K562 (cell line): Measurements from ENCODE around the gene HNRNPU. TPM values are rescaled to one million over a fixed set of nuclear protein-coding genes. Genes with fewer than 3 reads are reported as not detected.

Experiments used
- CHD4 ChIP-seq: fragments of 200-600 bp; sonication (generic); IDR thresholded peaks from 3 replicates; pipeline ENCODE4 v1.6.1; 2012; ENCODE audit warnings: low read depth, mild to moderate bottlenecking, mixed read lengths, low read length, inconsistent platforms; ENCODE audit not compliant: insufficient read depth, insufficient replicate concordance, poor library complexity, severe bottlenecking
- HNRNPL ChIP-seq: fragments of 200-400 bp; formaldehyde crosslinking; IDR thresholded peaks from 2 replicates; pipeline ENCODE4 v1.6.1; 2017; ENCODE audit warnings: low read depth, mild to moderate bottlenecking, low read length
- POLR3G ChIP-seq: IDR thresholded peaks from 2 replicates; pipeline ENCODE4 v1.6.1; 2011; ENCODE audit not compliant: insufficient read length, insufficient replicate concordance; ENCODE audit errors: extremely low read depth
- ZNF79 ChIP-seq: fragments of 250-450 bp; sonication (Bioruptor Pico); IDR thresholded peaks from 2 replicates; pipeline ENCODE4 v1.4.0; 2020; ENCODE audit warnings: low read depth, mild to moderate bottlenecking, moderate library complexity
- polyA plus RNA-seq, 8 experiments: library from polyadenylated mRNA; depleted of rRNA in 4 of 8; stranded (reverse) in 5 of 8; unstranded in 3 of 8; fragments of >200 nt; fragmentation: Nextera tagmentation in 2 of 8; fragmentation: Illumina TruSeq in 1 of 8; extraction: Ambion mirVana in 2 of 8; extraction: Trizol in 1 of 8; gene quantifications; 2 replicates each; pipeline versions ENCODE4 v1.2.1 to v1.2.3, GENCODE V29; 2011 to 2014; ENCODE audit warnings: inconsistent platforms in 1 of 8, missing spikeins in 1 of 8
- total RNA-seq, 7 experiments: library from RNA; depleted of rRNA in 6 of 7; stranded (reverse); fragments of >200 nt in 6 of 7; fragmentation: Illumina TruSeq in 2 of 7; extraction: Trizol in 2 of 7; gene quantifications; 2 replicates each; pipeline versions ENCODE4 v1.2.1 to v1.2.3, GENCODE V29; 2011 to 2021; ENCODE audit warnings: low replicate concordance in 1 of 7
- TF ChIP-seq, protein P1 (sequence below): fragments of 250-450 bp; sonication (Bioruptor Pico); IDR thresholded peaks from 2 replicates; pipeline ENCODE4 v1.5.0; 2021; ENCODE audit warnings: mild to moderate bottlenecking, borderline replicate concordance
- TF ChIP-seq, protein P2 (sequence below): fragments of 450-650 bp; IDR thresholded peaks from 2 replicates; pipeline ENCODE4 v1.6.1; 2018; ENCODE audit warnings: mild to moderate bottlenecking, low read depth; ENCODE audit not compliant: partially characterized antibody
- TF ChIP-seq, protein P3 (sequence below): sonication (generic); IDR thresholded peaks from 2 replicates; pipeline ENCODE4 v1.6.1; 2016
- TF ChIP-seq, protein P4 (sequence below), 2 experiments: fragments of 450-650 bp in 1 of 2; IDR thresholded peaks; 2 replicates each; pipeline ENCODE4 v1.6.1; 2011 to 2017; ENCODE audit warnings: low read depth in 2 of 2, antibody characterized with exemption in 1 of 2, borderline replicate concordance in 1 of 2, low read length in 1 of 2, mild to moderate bottlenecking in 1 of 2, mixed read lengths in 1 of 2; ENCODE audit not compliant: control insufficient read depth in 1 of 2
- TF ChIP-seq, protein P5 (sequence below): fragments of 450-650 bp; conservative IDR thresholded peaks from 2 replicates; pipeline ENCODE4 v1.6.1; 2016; ENCODE audit warnings: missing genetic modification characterization, low read depth, mild to moderate bottlenecking, control low read depth, missing compliant biosample characterization
- TF ChIP-seq, protein P6 (sequence below), 2 experiments: fragments of 450-650 bp in 1 of 2; sonication (generic) in 1 of 2; formaldehyde crosslinking in 1 of 2; IDR thresholded peaks in 1 of 2; conservative IDR thresholded peaks in 1 of 2; 2 replicates each; pipeline versions ENCODE4 v1.6.1 to v1.8.1; 2016 to 2023; ENCODE audit warnings: mild to moderate bottlenecking in 2 of 2, moderate library complexity in 2 of 2, inconsistent platforms in 1 of 2, missing genetic modification reagents in 1 of 2

The HNRNPU gene
- total and polyA plus RNA-seq, 9 of the 15 experiments (the other 6 are each of a cell fraction or from before 2014, with no cell fraction given), result 159 to 777 (median 577) TPM

DNA sequence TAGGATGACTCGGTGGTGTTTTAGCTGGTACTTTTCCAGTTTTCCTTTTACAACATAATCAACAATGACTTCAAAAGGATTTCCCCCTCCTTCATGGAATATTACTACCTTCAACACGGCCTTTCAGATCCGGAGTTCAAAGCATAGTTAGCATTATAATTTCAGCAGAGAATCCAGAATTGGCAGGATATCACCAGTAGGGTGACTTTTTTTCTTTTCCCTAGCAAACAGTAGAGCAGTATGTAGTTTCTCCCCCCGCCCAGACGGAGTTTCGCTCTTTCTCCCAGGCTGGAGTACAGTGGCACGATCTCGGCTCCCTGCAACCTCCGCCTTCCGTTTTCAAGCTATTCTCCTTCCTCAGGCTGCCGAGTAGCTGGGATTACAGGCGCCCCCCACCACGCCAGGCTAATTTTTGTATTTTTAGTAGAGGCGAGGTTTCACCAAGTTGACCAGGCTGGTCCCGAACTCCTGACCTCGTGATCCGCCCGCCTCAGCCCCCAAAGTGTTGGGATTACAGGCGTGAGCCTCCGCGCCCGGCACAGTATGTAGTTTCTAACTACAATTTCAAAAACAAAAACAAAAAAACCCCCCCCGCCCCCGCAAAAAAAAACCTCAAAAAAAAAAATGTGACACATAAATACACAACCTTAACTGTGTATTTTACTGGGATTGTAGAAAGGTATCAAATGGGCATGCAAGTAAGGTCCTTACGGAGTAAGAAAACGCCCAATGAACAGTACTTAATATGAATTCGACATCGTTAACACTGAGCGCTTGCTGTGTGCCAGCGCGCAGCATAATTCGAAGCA is 30.4 kb downstream of the HNRNPU start (continued):
- TF ChIP-seq, protein P1, sequence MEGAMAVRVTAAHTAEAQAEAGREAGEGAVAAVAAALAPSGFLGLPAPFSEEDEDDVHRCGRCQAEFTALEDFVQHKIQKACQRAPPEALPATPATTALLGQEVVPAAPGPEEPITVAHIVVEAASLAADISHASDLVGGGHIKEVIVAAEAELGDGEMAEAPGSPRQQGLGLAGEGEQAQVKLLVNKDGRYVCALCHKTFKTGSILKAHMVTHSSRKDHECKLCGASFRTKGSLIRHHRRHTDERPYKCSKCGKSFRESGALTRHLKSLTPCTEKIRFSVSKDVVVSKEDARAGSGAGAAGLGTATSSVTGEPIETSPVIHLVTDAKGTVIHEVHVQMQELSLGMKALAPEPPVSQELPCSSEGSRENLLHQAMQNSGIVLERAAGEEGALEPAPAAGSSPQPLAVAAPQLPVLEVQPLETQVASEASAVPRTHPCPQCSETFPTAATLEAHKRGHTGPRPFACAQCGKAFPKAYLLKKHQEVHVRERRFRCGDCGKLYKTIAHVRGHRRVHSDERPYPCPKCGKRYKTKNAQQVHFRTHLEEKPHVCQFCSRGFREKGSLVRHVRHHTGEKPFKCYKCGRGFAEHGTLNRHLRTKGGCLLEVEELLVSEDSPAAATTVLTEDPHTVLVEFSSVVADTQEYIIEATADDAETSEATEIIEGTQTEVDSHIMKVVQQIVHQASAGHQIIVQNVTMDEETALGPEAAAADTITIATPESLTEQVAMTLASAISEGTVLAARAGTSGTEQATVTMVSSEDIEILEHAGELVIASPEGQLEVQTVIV (CRISPR knock-in tag), result no peak
- TF ChIP-seq, protein P2, sequence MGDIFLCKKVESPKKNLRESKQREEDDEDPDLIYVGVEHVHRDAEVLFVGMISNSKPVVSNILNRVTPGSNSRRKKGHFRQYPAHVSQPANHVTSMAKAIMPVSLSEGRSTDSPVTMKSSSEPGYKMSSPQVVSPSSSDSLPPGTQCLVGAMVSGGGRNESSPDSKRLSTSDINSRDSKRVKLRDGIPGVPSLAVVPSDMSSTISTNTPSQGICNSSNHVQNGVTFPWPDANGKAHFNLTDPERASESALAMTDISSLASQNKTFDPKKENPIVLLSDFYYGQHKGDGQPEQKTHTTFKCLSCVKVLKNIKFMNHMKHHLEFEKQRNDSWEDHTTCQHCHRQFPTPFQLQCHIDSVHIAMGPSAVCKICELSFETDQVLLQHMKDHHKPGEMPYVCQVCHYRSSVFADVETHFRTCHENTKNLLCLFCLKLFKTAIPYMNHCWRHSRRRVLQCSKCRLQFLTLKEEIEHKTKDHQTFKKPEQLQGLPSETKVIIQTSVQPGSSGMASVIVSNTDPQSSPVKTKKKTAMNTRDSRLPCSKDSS, result no peak
- TF ChIP-seq, protein P3, sequence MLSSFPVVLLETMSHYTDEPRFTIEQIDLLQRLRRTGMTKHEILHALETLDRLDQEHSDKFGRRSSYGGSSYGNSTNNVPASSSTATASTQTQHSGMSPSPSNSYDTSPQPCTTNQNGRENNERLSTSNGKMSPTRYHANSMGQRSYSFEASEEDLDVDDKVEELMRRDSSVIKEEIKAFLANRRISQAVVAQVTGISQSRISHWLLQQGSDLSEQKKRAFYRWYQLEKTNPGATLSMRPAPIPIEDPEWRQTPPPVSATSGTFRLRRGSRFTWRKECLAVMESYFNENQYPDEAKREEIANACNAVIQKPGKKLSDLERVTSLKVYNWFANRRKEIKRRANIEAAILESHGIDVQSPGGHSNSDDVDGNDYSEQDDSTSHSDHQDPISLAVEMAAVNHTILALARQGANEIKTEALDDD, result no peak
- TF ChIP-seq POLR3G (no peak), ZNF79 (no peak), HNRNPL (no peak), CHD4 (no peak)
- TF ChIP-seq, protein P4, sequence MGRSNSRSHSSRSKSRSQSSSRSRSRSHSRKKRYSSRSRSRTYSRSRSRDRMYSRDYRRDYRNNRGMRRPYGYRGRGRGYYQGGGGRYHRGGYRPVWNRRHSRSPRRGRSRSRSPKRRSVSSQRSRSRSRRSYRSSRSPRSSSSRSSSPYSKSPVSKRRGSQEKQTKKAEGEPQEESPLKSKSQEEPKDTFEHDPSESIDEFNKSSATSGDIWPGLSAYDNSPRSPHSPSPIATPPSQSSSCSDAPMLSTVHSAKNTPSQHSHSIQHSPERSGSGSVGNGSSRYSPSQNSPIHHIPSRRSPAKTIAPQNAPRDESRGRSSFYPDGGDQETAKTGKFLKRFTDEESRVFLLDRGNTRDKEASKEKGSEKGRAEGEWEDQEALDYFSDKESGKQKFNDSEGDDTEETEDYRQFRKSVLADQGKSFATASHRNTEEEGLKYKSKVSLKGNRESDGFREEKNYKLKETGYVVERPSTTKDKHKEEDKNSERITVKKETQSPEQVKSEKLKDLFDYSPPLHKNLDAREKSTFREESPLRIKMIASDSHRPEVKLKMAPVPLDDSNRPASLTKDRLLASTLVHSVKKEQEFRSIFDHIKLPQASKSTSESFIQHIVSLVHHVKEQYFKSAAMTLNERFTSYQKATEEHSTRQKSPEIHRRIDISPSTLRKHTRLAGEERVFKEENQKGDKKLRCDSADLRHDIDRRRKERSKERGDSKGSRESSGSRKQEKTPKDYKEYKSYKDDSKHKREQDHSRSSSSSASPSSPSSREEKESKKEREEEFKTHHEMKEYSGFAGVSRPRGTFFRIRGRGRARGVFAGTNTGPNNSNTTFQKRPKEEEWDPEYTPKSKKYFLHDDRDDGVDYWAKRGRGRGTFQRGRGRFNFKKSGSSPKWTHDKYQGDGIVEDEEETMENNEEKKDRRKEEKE (IDR thresholded peaks at IDR 0.05; ENCODE audit: borderline replicate concordance in 1 of 2, control insufficient read depth in 1 of 2, low read depth in 2 of 2, low read length in 1 of 2), result no peak
- TF ChIP-seq, protein P5, sequence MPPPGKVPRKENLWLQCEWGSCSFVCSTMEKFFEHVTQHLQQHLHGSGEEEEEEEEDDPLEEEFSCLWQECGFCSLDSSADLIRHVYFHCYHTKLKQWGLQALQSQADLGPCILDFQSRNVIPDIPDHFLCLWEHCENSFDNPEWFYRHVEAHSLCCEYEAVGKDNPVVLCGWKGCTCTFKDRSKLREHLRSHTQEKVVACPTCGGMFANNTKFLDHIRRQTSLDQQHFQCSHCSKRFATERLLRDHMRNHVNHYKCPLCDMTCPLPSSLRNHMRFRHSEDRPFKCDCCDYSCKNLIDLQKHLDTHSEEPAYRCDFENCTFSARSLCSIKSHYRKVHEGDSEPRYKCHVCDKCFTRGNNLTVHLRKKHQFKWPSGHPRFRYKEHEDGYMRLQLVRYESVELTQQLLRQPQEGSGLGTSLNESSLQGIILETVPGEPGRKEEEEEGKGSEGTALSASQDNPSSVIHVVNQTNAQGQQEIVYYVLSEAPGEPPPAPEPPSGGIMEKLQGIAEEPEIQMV (tag), result no peak
- TF ChIP-seq, protein P6, sequence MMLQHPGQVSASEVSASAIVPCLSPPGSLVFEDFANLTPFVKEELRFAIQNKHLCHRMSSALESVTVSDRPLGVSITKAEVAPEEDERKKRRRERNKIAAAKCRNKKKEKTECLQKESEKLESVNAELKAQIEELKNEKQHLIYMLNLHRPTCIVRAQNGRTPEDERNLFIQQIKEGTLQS (IDR thresholded peaks at IDR 0.05), result no peak
- TF ChIP-seq, protein P6 (CRISPR knock-in tag; conservative IDR thresholded peaks at IDR 0.05), result no peak
